A673 (cell line): Measurements from ENCODE around the gene JMJD8.

ENCODE experiments used
- EZH2 ChIP-seq: fragments of 200-600 bp; sonication (generic); IDR thresholded peaks from 2 replicates; pipeline ENCODE4 v1.6.1; 2017; ENCODE audit warnings: borderline replicate concordance, low read depth, mild to moderate bottlenecking, mixed read lengths, antibody characterized with exemption, low read length; ENCODE audit not compliant: poor library complexity, severe bottlenecking
- TF ChIP-seq, protein P1 (sequence below): fragments of 300-800, 200-600 bp; sonication (generic); conservative IDR thresholded peaks from 2 replicates; pipeline ENCODE4 v1.5.1; 2017; ENCODE audit warnings: low read depth, mild to moderate bottlenecking, antibody characterized with exemption, low read length, moderate library complexity, mixed read lengths

DNA sequence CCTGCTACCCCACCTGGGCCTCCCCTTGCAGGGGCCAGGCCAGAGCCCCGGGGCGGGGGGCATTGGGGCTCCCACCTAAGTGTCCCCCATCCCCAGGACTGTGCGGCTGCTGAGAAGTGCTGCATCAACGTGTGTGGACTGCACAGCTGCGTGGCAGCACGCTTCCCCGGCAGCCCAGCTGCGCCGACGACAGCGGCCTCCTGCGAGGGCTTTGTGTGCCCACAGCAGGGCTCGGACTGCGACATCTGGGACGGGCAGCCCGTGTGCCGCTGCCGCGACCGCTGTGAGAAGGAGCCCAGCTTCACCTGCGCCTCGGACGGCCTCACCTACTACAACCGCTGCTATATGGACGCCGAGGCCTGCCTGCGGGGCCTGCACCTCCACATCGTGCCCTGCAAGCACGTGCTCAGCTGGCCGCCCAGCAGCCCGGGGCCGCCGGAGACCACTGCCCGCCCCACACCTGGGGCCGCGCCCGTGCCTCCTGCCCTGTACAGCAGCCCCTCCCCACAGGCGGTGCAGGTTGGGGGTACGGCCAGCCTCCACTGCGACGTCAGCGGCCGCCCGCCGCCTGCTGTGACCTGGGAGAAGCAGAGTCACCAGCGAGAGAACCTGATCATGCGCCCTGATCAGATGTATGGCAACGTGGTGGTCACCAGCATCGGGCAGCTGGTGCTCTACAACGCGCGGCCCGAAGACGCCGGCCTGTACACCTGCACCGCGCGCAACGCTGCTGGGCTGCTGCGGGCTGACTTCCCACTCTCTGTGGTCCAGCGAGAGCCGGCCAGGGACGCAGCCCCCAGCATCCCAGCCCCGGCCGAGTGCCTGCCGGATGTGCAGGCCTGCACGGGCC lies 51.4 kb downstream of the JMJD8 start:
- no peak for TF ChIP-seq EZH2
- TF ChIP-seq, protein P1, sequence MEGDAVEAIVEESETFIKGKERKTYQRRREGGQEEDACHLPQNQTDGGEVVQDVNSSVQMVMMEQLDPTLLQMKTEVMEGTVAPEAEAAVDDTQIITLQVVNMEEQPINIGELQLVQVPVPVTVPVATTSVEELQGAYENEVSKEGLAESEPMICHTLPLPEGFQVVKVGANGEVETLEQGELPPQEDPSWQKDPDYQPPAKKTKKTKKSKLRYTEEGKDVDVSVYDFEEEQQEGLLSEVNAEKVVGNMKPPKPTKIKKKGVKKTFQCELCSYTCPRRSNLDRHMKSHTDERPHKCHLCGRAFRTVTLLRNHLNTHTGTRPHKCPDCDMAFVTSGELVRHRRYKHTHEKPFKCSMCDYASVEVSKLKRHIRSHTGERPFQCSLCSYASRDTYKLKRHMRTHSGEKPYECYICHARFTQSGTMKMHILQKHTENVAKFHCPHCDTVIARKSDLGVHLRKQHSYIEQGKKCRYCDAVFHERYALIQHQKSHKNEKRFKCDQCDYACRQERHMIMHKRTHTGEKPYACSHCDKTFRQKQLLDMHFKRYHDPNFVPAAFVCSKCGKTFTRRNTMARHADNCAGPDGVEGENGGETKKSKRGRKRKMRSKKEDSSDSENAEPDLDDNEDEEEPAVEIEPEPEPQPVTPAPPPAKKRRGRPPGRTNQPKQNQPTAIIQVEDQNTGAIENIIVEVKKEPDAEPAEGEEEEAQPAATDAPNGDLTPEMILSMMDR, result no peak
